ENCODE measurements around the gene TRIM59. TPM values are rescaled to one million over a fixed set of nuclear protein-coding genes. Genes with fewer than 3 reads are reported as not detected.

TRIM59 gene
- total and polyA plus RNA-seq, 10 of the 15 experiments (the other 5 are each of a cell fraction or from before 2014, with no cell fraction given): 14.4 to 105 (median 33.3) TPM

DNA sequence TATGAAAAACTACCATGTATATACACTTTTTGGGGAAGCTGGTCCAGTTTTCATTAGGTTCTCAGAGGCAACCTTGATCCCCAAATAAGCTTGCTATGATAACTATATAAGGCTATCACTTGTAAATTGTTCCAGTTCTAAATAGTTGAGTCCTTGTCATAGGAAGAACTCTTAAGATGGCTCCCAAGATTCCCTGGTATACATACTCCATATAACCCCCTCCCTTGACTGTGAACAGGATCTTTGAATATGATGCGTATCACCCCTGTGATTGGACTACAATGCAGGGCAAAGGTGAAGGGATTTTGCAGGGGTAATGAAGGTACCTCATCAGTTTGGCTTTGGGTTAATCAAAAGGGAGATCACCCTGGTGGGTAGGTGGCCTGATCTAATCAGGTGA is 48.6 kb upstream of the TRIM59 start:
- no peak overlapping the region for H2AFZ ChIP-seq (ENCODE audit: control insufficient read depth, low read depth, low read length)
- SMC1A ChIA-PET (ENCODE audit: uncharacterized antibody, unreplicated experiment): interaction anchor here (0.7 to 1.2 kb wide), 2 partner anchors 13 to 37 kb away, joined by 4 to 5 read pairs; no protein-coding TSS in a partner anchor
- no peak overlapping the region for H3K4me3 ChIP-seq
- H3K36me3 ChIP-seq (ENCODE audit: control insufficient read depth in 2 of 2, insufficient read depth in 2 of 2, low read length in 1 of 2): peaks cover 0 to 4% of the 10 kb centered on the region in 2 experiments
- H3K27ac ChIP-seq (ENCODE audit: control insufficient read depth, insufficient read depth): no peak overlapping the region
- in situ Hi-C loops (cut with MboI): no loop called here
- ATAC-seq (no peak), DNase-seq (ENCODE audit: low read depth, low spot score) (no peak), FAIRE-seq (no peak)
- no peaks in the 10 kb centered on the region for H3K79me2 ChIP-seq (ENCODE audit: control insufficient read depth, insufficient read depth, low read length)
- H3K4me1 ChIP-seq (ENCODE audit: control insufficient read depth, insufficient read depth, low read length): no peaks in the 10 kb centered on the region
- RAD21 ChIA-PET (ENCODE audit: unreplicated experiment): no interaction called here
- WGBS (ENCODE audit: insufficient coverage, insufficient replicate concordance, low lambda C conversion rate, missing lambda C conversion rate): 100% methylated on average over 1 of the region's 1 CpG
- H4K20me1 ChIP-seq (ENCODE audit: control insufficient read depth, insufficient read depth): no peaks in the 10 kb centered on the region
- no peak overlapping the region for H3K4me2 ChIP-seq (ENCODE audit: control insufficient read depth, insufficient read depth)
- no TSS peak for BruUV-seq (replicated peaks)
- intact Hi-C loops (cut with micrococcal nuclease; ENCODE audit: unreplicated experiment): no loop called here
- H3K9me3 ChIP-seq (replicated peaks; ENCODE audit: control insufficient read depth, insufficient read depth, low read length): no peaks in the 10 kb centered on the region
- POLR2A ChIA-PET: no interaction called here
- no peaks in the 10 kb centered on the region for H3K27me3 ChIP-seq (replicated peaks in 1 of 2; ENCODE audit: control insufficient read depth in 2 of 2, insufficient read depth in 2 of 2, low read length in 1 of 2)
- H3K9ac ChIP-seq (ENCODE audit: control insufficient read depth, insufficient read depth, low read length): no peak overlapping the region
- CTCF ChIA-PET: interaction anchor here (1.0 to 2.0 kb wide), 2 partner anchors 13 to 91 kb away, joined by 3 to 11 read pairs; no protein-coding TSS in a partner anchor
- no peak for TF ChIP-seq ZNF207 (IDR thresholded peaks at IDR 0.05; ENCODE audit: borderline replicate concordance)
- TF ChIP-seq NFYA (IDR thresholded peaks at IDR 0.05; ENCODE audit: borderline replicate concordance, low read depth, low read length): no peak
- TF ChIP-seq NFIC (IDR thresholded peaks at IDR 0.05; ENCODE audit: low read depth, low read length): no peak
- TF ChIP-seq, protein P1, sequence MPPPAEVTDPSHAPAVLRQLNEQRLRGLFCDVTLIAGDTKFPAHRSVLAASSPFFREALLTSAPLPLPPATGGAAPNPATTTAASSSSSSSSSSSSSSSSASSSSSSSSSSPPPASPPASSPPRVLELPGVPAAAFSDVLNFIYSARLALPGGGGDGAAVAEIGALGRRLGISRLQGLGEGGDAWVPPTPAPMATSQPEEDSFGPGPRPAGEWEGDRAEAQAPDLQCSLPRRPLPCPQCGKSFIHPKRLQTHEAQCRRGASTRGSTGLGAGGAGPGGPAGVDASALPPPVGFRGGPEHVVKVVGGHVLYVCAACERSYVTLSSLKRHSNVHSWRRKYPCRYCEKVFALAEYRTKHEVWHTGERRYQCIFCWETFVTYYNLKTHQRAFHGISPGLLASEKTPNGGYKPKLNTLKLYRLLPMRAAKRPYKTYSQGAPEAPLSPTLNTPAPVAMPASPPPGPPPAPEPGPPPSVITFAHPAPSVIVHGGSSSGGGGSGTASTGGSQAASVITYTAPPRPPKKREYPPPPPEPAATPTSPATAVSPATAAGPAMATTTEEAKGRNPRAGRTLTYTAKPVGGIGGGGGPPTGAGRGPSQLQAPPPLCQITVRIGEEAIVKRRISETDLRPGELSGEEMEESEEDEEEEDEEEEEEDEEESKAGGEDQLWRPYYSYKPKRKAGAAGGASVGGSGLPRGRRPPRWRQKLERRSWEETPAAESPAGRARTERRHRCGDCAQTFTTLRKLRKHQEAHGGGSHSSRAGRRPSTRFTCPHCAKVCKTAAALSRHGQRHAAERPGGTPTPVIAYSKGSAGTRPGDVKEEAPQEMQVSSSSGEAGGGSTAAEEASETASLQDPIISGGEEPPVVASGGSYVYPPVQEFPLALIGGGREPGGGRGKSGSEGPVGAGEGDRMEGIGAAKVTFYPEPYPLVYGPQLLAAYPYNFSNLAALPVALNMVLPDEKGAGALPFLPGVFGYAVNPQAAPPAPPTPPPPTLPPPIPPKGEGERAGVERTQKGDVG (CRISPR knock-in tag; IDR thresholded peaks at IDR 0.05): no peak
- TF ChIP-seq ATF7 (IDR thresholded peaks at IDR 0.05; ENCODE audit: low read depth): no peak
- no peak for TF ChIP-seq ZBED1 (IDR thresholded peaks at IDR 0.05; ENCODE audit: borderline replicate concordance)
- TF ChIP-seq, protein P2, sequence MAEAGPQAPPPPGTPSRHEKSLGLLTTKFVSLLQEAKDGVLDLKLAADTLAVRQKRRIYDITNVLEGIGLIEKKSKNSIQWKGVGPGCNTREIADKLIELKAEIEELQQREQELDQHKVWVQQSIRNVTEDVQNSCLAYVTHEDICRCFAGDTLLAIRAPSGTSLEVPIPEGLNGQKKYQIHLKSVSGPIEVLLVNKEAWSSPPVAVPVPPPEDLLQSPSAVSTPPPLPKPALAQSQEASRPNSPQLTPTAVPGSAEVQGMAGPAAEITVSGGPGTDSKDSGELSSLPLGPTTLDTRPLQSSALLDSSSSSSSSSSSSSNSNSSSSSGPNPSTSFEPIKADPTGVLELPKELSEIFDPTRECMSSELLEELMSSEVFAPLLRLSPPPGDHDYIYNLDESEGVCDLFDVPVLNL (IDR thresholded peaks at IDR 0.05; ENCODE audit: low read depth, low read length): no peak
- no peak for TF ChIP-seq STAT1 (conservative IDR thresholded peaks at IDR 0.05)
- TF ChIP-seq TBL1XR1 (IDR thresholded peaks at IDR 0.05; ENCODE audit: low read depth, low read length): no peak
- no peak for TF ChIP-seq ZZZ3 (IDR thresholded peaks at IDR 0.05; ENCODE audit: control insufficient read depth, insufficient read length, low read depth)
- TF ChIP-seq SREBF2 (IDR thresholded peaks at IDR 0.05; ENCODE audit: low read length): no peak
- TF ChIP-seq, protein P3, sequence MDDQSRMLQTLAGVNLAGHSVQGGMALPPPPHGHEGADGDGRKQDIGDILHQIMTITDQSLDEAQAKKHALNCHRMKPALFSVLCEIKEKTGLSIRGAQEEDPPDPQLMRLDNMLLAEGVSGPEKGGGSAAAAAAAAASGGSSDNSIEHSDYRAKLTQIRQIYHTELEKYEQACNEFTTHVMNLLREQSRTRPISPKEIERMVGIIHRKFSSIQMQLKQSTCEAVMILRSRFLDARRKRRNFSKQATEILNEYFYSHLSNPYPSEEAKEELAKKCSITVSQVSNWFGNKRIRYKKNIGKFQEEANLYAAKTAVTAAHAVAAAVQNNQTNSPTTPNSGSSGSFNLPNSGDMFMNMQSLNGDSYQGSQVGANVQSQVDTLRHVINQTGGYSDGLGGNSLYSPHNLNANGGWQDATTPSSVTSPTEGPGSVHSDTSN (IDR thresholded peaks at IDR 0.05; ENCODE audit: insufficient replicate concordance, low read depth, low read length): no peak
- TF ChIP-seq KDM1A (IDR thresholded peaks at IDR 0.05; ENCODE audit: borderline replicate concordance): no peak
- TF ChIP-seq SMC3 (IDR thresholded peaks at IDR 0.05; ENCODE audit: borderline replicate concordance, low read length): no peak
- TF ChIP-seq, protein P4, sequence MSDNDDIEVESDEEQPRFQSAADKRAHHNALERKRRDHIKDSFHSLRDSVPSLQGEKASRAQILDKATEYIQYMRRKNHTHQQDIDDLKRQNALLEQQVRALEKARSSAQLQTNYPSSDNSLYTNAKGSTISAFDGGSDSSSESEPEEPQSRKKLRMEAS (IDR thresholded peaks at IDR 0.05; ENCODE audit: low read depth, low read length): no peak
- TF ChIP-seq ZNF274 (IDR thresholded peaks at IDR 0.05; ENCODE audit: insufficient read depth, insufficient read length): no peak
- TF ChIP-seq EP300 (IDR thresholded peaks at IDR 0.05; ENCODE audit: borderline replicate concordance in 1 of 2, control insufficient read depth in 1 of 2, low read depth in 2 of 2, low read length in 2 of 2): no peak
- TF ChIP-seq, protein P5, sequence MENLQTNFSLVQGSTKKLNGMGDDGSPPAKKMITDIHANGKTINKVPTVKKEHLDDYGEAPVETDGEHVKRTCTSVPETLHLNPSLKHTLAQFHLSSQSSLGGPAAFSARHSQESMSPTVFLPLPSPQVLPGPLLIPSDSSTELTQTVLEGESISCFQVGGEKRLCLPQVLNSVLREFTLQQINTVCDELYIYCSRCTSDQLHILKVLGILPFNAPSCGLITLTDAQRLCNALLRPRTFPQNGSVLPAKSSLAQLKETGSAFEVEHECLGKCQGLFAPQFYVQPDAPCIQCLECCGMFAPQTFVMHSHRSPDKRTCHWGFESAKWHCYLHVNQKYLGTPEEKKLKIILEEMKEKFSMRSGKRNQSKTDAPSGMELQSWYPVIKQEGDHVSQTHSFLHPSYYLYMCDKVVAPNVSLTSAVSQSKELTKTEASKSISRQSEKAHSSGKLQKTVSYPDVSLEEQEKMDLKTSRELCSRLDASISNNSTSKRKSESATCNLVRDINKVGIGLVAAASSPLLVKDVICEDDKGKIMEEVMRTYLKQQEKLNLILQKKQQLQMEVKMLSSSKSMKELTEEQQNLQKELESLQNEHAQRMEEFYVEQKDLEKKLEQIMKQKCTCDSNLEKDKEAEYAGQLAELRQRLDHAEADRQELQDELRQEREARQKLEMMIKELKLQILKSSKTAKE (IDR thresholded peaks at IDR 0.05; ENCODE audit: low read depth, poor library complexity, severe bottlenecking): no peak
